Tibial nerve (tissue), 4 donors: Measurements from ENCODE around the gene ASB1.

Experiments
- CTCF ChIP-seq, 5 experiments: fragments of 200-600 bp in 3 of 5; fragments of 450-650 bp in 2 of 5; sonication (generic) in 3 of 5; IDR thresholded peaks; one replicate each; pipeline ENCODE4 v1.5.1; 2016 to 2019; ENCODE audit warnings: antibody characterized with exemption in 5 of 5, mild to moderate bottlenecking in 3 of 5, moderate library complexity in 2 of 5
- EP300 ChIP-seq, 2 donors: sonication (generic); formaldehyde crosslinking; IDR thresholded peaks; one replicate each; pipeline ENCODE4 v1.6.1; 2017; ENCODE audit warnings: antibody characterized with exemption in 2 of 2, mild to moderate bottlenecking in 1 of 2
- POLR2A ChIP-seq, 2 donors: fragments of 450-650 bp; IDR thresholded peaks; one replicate each; pipeline ENCODE4 v1.6.1; 2017; ENCODE audit warnings: antibody characterized with exemption in 2 of 2, mild to moderate bottlenecking in 2 of 2, moderate library complexity in 2 of 2

GRCh38 chr2:238381341-238382115 lies 45.2 kb upstream of the ASB1 start:
- TF ChIP-seq CTCF (IDR thresholded peaks at IDR 0.05) = no peak
- TF ChIP-seq EP300 (IDR thresholded peaks at IDR 0.05) = no peak
- no peak for TF ChIP-seq POLR2A (IDR thresholded peaks at IDR 0.05)
